DMS53 treated with DMSO at 0.1 percent for 48 hours (cell line): Measurements from ENCODE around the gene RALGPS2.

Experiments
- DNase-seq: peaks from one replicate; lab custom pipeline; 2025; ENCODE audit not compliant: unreplicated experiment; lab: John Stamatoyannopoulos, UW

Gene RALGPS2

GRCh38 chr1:178862416-178862815 is 137.4 kb downstream of the RALGPS2 start:
- DNase-seq: no peak

DNA sequence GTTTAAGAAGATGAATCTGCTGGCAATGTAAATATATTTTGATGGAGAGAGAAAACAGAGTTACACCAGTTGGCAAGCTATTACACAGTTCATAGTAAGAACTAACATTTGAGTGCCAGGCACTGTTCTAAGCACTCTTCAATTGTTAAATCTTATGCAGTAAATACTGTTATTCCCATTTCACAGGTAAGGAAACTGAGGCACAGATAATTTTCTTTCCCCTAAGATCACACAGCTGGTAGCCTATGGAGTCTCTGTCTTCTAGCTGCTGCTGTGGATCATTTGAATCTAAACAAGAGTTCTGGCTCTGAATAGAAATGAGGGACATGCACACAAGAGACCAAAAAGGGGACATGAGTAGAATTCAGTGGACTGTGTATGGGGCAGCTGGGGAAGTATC is 137.8 kb downstream of the RALGPS2 start:
- DNase-seq: no peak

DNA sequence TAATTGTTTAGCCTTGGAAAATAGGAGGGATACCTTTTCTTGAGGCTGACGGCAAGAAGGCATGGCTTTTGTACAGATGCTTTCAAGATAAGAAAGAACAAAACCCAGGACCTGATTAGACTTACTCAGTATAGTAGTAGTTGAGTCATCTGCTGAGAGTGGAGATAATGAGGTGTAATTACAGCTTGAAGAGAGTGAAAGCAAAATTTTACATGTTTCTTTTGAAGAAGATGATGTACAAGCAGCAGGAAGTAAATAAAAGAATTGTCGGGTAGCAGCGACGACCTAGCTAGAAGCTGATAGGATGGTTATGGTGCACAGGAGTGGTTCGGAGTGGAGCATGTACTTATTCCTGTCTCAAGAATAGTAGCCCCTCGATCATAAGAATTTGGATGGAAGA is 139.3 kb downstream of the RALGPS2 start:
- no peak for DNase-seq

- no peak for DNase-seq
Measured at GRCh38 chr1:178867670-178868069, 142.6 kb downstream of the RALGPS2 start.

GRCh38 chr1:178868706-178869105 is 143.7 kb downstream of the RALGPS2 start:
- DNase-seq: no peak

- DNase-seq: no peak
Measured at GRCh38 chr1:178869119-178869697, 144.2 kb downstream of the RALGPS2 start.

- DNase-seq: no peak
Measured at GRCh38 chr1:178870221-178870620, 145.2 kb downstream of the RALGPS2 start.

DNA sequence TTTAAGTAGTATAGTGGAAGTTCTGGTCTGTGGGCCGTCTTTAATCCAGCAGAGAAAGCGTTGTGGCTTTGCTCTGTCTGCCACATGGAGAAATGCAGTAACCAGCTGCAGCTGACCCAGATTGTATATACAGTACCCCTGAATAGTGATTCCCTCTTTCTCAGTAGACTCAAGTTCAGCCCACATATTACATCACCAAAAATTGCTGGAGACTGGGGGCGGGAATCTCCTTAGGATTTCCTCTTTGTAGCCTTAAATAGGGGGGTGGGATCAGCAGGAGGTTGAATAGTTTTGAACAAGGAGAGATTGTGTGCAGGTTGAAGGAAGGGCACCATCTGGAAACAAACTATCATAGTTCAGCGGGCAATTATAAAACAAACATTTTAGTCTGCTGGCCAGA is 145.9 kb downstream of the RALGPS2 start, which contains the start of gene ANGPTL1:
Gene ANGPTL1, minus strand, starts transcription at position 134 of the 400 bp plus-strand sequence. CDS start 5,301 bp downstream, outside the sequence.
- DNase-seq: no peak

- DNase-seq: no peak
Measured at GRCh38 chr1:178871551-178872320, 146.7 kb downstream of the RALGPS2 start.

DNA sequence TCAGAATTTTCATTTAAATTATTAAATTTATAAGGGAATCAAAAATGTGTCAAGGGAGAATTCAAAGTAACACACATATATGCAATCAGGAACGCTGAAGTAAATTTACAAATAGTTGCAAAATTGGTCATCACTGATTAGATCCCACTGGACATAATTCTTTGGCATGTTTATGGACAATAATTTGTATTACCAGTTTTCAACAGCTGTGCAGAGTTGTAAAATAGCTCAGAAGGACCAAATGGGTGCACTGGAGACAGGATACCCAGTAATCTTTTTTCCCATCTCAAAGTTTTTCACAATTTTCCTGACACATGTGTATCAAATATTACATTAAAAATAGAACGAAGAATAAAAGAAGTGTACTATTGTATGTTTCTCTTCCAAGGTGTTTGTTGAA is 149.9 kb downstream of the RALGPS2 start:
- DNase-seq: no peak

GRCh38 chr1:178875936-178876335 is 150.9 kb downstream of the RALGPS2 start:
- DNase-seq: no peak

DNA sequence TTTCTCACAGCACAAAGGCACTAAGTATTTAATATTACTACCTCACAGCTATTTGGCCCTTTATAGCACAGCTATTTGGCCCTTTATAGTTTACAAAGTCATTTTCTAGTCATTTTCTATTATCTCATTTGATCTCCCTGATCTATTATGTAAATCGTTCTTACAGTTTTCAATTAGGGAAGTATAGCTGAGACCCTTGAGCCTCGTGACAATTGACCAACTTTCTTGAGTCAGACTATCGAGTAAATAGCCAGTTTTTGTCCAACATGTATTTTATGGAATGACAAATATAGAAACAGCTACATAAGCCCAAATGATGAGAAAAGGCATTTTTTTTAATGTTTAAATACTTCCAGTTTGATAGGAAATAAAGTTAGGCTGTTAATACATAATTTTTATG is 152.9 kb downstream of the RALGPS2 start:
- no peak for DNase-seq

GRCh38 chr1:178881950-178882349 is 156.9 kb downstream of the RALGPS2 start:
- no peak for DNase-seq

GRCh38 chr1:178885869-178886268 is 160.8 kb downstream of the RALGPS2 start:
- no peak for DNase-seq

- DNase-seq: no peak
Measured at GRCh38 chr1:178886551-178886950, 161.5 kb downstream of the RALGPS2 start.

GRCh38 chr1:178895928-178896327 is 170.9 kb downstream of the RALGPS2 start:
- no peak for DNase-seq

- DNase-seq: no peak
Measured at GRCh38 chr1:178898401-178898800, 173.4 kb downstream of the RALGPS2 start.

GRCh38 chr1:178899402-178899801 is 174.4 kb downstream of the RALGPS2 start:
- DNase-seq: no peak

DNA sequence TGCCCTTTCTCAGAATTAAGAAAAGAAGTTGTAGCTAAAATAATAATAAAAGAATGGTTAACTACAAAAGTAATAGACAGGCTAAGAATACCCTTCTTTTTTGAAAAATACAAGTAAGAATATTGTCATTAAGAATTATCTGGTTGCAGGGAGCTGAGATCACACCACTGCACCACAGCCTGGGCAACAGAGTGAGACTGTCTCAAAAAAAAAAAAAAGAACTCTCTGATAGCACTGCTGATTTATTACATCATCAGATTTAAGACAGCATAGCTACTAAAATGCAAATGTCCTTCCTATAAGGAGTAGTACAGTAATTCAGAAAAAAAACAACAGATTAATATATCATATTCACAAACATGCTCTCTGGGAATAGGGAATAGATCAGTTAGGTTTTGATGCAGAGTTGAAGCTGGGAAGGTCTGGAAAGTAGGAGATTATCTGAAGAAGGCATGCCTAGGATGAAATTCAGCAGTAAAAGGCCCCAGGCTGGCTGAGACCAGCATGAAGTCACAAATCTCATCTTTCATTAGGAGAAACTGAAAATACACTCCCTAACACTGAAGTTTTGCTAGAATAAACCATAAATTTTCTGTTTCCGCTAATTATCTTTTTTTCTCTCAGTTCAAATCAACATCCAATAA is 176.6 kb downstream of the RALGPS2 start:
- no peak for DNase-seq

GRCh38 chr1:178908358-178908757 is 183.3 kb downstream of the RALGPS2 start:
- no peak for DNase-seq

- no peak for DNase-seq
Measured at GRCh38 chr1:178910023-178910422, 185.0 kb downstream of the RALGPS2 start.

GRCh38 chr1:178912597-178912996 is 187.6 kb downstream of the RALGPS2 start:
- DNase-seq: no peak
